Trophoblast cell (in vitro differentiated cells and primary cell): ENCODE data around the gene ASAP2.

ENCODE experiments used
- DNase-seq, 2 donors: peaks; one replicate each; pipeline ENCODE4 v3.0.0-alpha.2; 2016
- H2AFZ ChIP-seq: 2 replicates; pipeline ENCODE4 v1.6.1; 2013; ENCODE audit warnings: low read length, moderate library complexity, mild to moderate bottlenecking; ENCODE audit not compliant: insufficient read depth, poor library complexity
- H2AK5ac ChIP-seq: 2 replicates; pipeline ENCODE4 v1.6.1; 2013; ENCODE audit warnings: mild to moderate bottlenecking, low read length
- H2BK120ac ChIP-seq: 2 replicates; pipeline ENCODE4 v1.6.1; 2013; ENCODE audit warnings: low read length, mild to moderate bottlenecking, moderate library complexity; ENCODE audit not compliant: insufficient read depth, poor library complexity
- H2BK12ac ChIP-seq: 2 replicates; pipeline ENCODE4 v1.6.1; 2013; ENCODE audit warnings: mild to moderate bottlenecking, low read length, moderate library complexity
- H2BK5ac ChIP-seq: 2 replicates; pipeline ENCODE4 v1.6.1; 2013; ENCODE audit warnings: low read length, low read depth, moderate library complexity, mild to moderate bottlenecking; ENCODE audit not compliant: poor library complexity
- H3K14ac ChIP-seq: 2 replicates; pipeline ENCODE4 v1.6.1; 2013; ENCODE audit warnings: mild to moderate bottlenecking, low read length
- H3K18ac ChIP-seq: 2 replicates; pipeline ENCODE4 v1.6.1; 2013; ENCODE audit warnings: mild to moderate bottlenecking, low read length
- H3K23ac ChIP-seq: 2 replicates; pipeline ENCODE4 v1.6.1; 2013; ENCODE audit warnings: low read length
- H3K27ac ChIP-seq: 2 replicates; pipeline ENCODE4 v1.5.1; 2013; ENCODE audit warnings: low read depth, mild to moderate bottlenecking, inconsistent platforms, low read length, moderate library complexity
- H3K27me3 ChIP-seq: 2 replicates; pipeline ENCODE4 v1.6.1; 2013; ENCODE audit warnings: inconsistent platforms, mild to moderate bottlenecking, low read length, moderate library complexity; ENCODE audit not compliant: insufficient read depth
- H3K36me3 ChIP-seq, 2 experiments: 1 replicate in 1 of 2; 2 replicates in 1 of 2; pipeline ENCODE4 v1.6.1; 2013; ENCODE audit warnings: low read length in 2 of 2, mild to moderate bottlenecking in 2 of 2, moderate library complexity in 1 of 2; ENCODE audit not compliant: insufficient read depth in 2 of 2, control insufficient read depth in 1 of 2
- H3K4ac ChIP-seq: 2 replicates; pipeline ENCODE4 v1.6.1; 2013; ENCODE audit warnings: low read depth, mild to moderate bottlenecking, low read length, moderate library complexity
- H3K4me1 ChIP-seq, 2 experiments: 1 replicate in 1 of 2; 2 replicates in 1 of 2; pipeline ENCODE4 v1.6.1; 2013; ENCODE audit warnings: low read length in 2 of 2, mild to moderate bottlenecking in 2 of 2, moderate library complexity in 1 of 2; ENCODE audit not compliant: insufficient read depth in 2 of 2, control insufficient read depth in 1 of 2
- H3K4me2 ChIP-seq: 2 replicates; pipeline ENCODE4 v1.6.1; 2013; ENCODE audit warnings: inconsistent platforms, mild to moderate bottlenecking, low read length, moderate library complexity
- H3K4me3 ChIP-seq: 2 replicates; pipeline ENCODE4 v1.5.1; 2013; ENCODE audit warnings: mild to moderate bottlenecking, low read depth, low read length, inconsistent platforms
- H3K79me1 ChIP-seq: one replicate; pipeline ENCODE4 v1.6.1; 2013; ENCODE audit warnings: low read length
- H3K79me2 ChIP-seq: 2 replicates; pipeline ENCODE4 v1.6.1; 2013; ENCODE audit warnings: low read length, mild to moderate bottlenecking; ENCODE audit not compliant: control insufficient read depth, insufficient read depth, poor library complexity
- H3K9ac ChIP-seq: 2 replicates; pipeline ENCODE4 v1.6.1; 2013; ENCODE audit warnings: mild to moderate bottlenecking, low read length
- H3K9me3 ChIP-seq: 2 replicates; pipeline ENCODE4 v1.6.1; 2013; ENCODE audit warnings: low read depth, mild to moderate bottlenecking, control low read depth, inconsistent platforms, low read length; ENCODE audit not compliant: insufficient read depth
- H4K12ac ChIP-seq: 2 replicates; pipeline ENCODE4 v1.6.1; 2013; ENCODE audit warnings: low read depth, mild to moderate bottlenecking, low read length, moderate library complexity
- H4K8ac ChIP-seq: 2 replicates; pipeline ENCODE4 v1.6.1; 2013; ENCODE audit warnings: low read depth, mild to moderate bottlenecking, low read length, moderate library complexity
- H4K91ac ChIP-seq: one replicate; pipeline ENCODE4 v1.6.1; 2013; ENCODE audit warnings: low read depth, mild to moderate bottlenecking, low read length, moderate library complexity
- WGBS: extraction: QIAGEN DNeasy Blood & Tissue Kit; methylation state at CpG from one replicate; pipeline ENCODE4 v1.1.7; 2013; ENCODE audit warnings: missing lambda C conversion rate; ENCODE audit not compliant: insufficient read length, insufficient coverage; ENCODE audit errors: extremely low coverage; 5-methylcytosine and 5-hydroxymethylcytosine counted together

Gene ASAP2

DNA sequence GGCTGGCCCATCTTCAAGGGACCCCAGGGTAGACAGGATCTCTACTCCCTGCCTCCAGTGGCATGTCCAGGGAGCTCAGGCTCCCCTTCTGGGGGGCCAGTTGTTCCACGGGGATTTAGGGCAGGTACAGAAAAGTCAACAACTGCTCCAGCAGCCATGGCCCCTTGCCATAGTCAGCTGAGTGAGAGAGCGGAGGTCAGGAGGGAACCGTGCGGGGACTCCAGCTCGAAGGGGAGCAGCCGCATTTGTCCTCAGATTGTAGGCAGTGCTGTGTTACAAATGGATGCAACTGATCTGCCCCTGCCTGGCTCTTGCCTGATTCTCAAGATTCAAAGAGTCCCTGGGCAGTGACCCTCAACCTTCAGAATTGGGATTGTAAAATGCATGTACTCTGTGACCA, 166.9 kb downstream of the ASAP2 start:
- H4K91ac ChIP-seq = no peak overlapping the region
- no peak overlapping the region for H3K18ac ChIP-seq
- no peaks in the 10 kb centered on the region for H3K79me2 ChIP-seq
- no peak overlapping the region for H2BK12ac ChIP-seq
- no peak overlapping the region for H2AFZ ChIP-seq
- H3K4me2 ChIP-seq = no peak overlapping the region
- peaks cover 2% of the 10 kb centered on the region for H3K9me3 ChIP-seq
- no peaks in the 10 kb centered on the region for H3K27me3 ChIP-seq
- H2AK5ac ChIP-seq = no peak overlapping the region
- no peak overlapping the region for H4K12ac ChIP-seq
- no peak overlapping the region for H3K27ac ChIP-seq
- H3K9ac ChIP-seq = no peak overlapping the region
- no peak overlapping the region for H2BK5ac ChIP-seq
- no peak overlapping the region for H4K8ac ChIP-seq
- H3K23ac ChIP-seq = no peak overlapping the region
- peaks cover 44 to 55% of the 10 kb centered on the region in 2 experiments for H3K36me3 ChIP-seq
- DNase-seq = no peak
- no peak overlapping the region for H2BK120ac ChIP-seq
- peaks cover 0 to 7% of the 10 kb centered on the region in 2 experiments for H3K4me1 ChIP-seq
- H3K4me3 ChIP-seq = no peak overlapping the region
- no peaks in the 10 kb centered on the region for H3K79me1 ChIP-seq
- WGBS = no CpG with 5 or more reads among the region's 6 CpGs
- H3K4ac ChIP-seq = no peak overlapping the region
- no peak overlapping the region for H3K14ac ChIP-seq

DNA sequence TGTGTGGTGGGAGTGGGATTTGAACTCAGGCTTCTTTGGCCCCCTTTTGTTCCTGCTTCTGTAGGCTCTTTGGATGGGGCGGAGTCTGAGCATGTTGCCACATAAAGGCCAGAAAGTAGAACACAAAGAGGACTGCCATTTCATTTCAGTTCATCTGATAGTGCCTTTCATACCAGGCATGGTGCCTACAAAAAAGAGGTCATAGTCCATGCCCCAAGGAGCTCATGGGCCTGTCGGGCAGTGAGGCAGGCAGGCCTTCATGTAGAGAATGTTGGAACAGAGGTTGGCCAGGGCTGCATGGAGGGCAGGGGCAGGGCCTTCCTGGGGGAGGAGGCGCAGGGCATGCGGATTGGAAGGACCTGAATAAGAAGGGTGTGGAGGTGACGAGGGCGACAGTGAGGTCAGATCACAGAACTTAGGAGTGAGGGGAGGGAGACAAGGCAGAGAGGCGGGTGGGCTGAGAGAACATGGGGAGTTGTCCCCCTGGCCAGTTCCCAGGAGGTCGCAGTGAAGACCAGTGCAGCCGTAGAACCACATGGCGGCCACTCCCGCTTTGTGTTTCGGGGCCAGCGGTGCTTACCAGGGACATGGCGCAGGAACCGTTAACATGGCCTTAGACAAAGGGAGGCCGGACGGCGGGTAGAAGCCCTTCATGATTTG, 167.6 kb downstream of the ASAP2 start:
- peaks cover 46 to 58% of the 10 kb centered on the region in 2 experiments for H3K36me3 ChIP-seq
- no peaks in the 10 kb centered on the region for H3K79me1 ChIP-seq
- WGBS = no CpG with 5 or more reads among the region's 18 CpGs
- H3K4ac ChIP-seq = no peak overlapping the region
- peaks cover 0 to 12% of the 10 kb centered on the region in 2 experiments for H3K4me1 ChIP-seq
- no peak overlapping the region for H4K8ac ChIP-seq
- H3K79me2 ChIP-seq = no peaks in the 10 kb centered on the region
- no peak overlapping the region for H3K9ac ChIP-seq
- no peak overlapping the region for H2BK12ac ChIP-seq
- no peaks in the 10 kb centered on the region for H3K27me3 ChIP-seq
- H3K4me3 ChIP-seq = no peak overlapping the region
- no peak for DNase-seq
- H2BK5ac ChIP-seq = no peak overlapping the region
- no peak overlapping the region for H2AK5ac ChIP-seq
- no peak overlapping the region for H3K4me2 ChIP-seq
- no peak overlapping the region for H4K91ac ChIP-seq
- H3K18ac ChIP-seq = no peak overlapping the region
- no peak overlapping the region for H3K14ac ChIP-seq
- H2BK120ac ChIP-seq = no peak overlapping the region
- no peak overlapping the region for H4K12ac ChIP-seq
- H3K27ac ChIP-seq = no peak overlapping the region
- no peak overlapping the region for H3K23ac ChIP-seq
- H3K9me3 ChIP-seq = peaks cover 7% of the 10 kb centered on the region
- H2AFZ ChIP-seq = no peak overlapping the region

DNA sequence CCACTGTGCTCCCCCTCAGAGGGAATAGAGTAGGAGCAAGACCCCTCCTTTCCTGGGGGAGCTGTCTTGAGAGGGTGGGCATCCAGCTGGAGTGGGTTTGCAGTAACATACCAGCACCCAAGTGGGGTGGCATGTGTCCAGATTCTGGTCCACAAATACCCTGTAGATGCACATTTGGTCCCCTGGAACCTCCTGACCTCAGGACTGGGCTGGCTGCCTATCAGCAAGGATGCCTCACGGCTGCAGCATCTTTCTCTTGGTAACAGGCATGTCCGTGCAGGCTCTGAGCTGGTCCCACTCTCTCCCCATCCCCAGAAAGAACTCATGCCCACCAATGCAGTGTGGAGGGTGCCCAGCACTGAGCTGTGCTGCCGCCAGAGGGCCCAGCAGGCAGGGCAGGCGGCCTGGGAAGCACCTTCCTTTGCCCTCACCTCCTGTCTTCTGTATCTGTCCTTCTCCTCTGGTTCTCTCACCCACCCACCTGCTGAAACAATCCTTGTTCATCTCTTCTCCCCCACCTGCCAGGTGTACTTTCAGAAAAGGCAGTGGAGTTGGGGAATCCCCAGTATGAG, 169.3 kb downstream of the ASAP2 start:
- H3K4me1 ChIP-seq = peaks cover 4 to 16% of the 10 kb centered on the region in 2 experiments
- H2AK5ac ChIP-seq = no peak overlapping the region
- H2BK120ac ChIP-seq = no peak overlapping the region
- H3K4ac ChIP-seq = no peak overlapping the region
- peaks cover 2% of the 10 kb centered on the region for H3K79me1 ChIP-seq
- H3K36me3 ChIP-seq = peaks cover 46 to 59% of the 10 kb centered on the region in 2 experiments
- no peak overlapping the region for H3K14ac ChIP-seq
- H3K4me3 ChIP-seq = peak overlapping the region; percentile 42
- no peaks in the 10 kb centered on the region for H3K79me2 ChIP-seq
- DNase-seq = no peak
- no peaks in the 10 kb centered on the region for H3K27me3 ChIP-seq
- H3K9ac ChIP-seq = no peak overlapping the region
- H2BK12ac ChIP-seq = no peak overlapping the region
- no peak overlapping the region for H4K91ac ChIP-seq
- H3K23ac ChIP-seq = no peak overlapping the region
- no peak overlapping the region for H4K12ac ChIP-seq
- peaks cover 7% of the 10 kb centered on the region for H3K9me3 ChIP-seq
- H3K18ac ChIP-seq = no peak overlapping the region
- H3K4me2 ChIP-seq = no peak overlapping the region
- H2AFZ ChIP-seq = peak overlapping the region; percentile 5
- no peak overlapping the region for H2BK5ac ChIP-seq
- WGBS = no CpG with 5 or more reads among the region's 4 CpGs
- no peak overlapping the region for H4K8ac ChIP-seq
- H3K27ac ChIP-seq = no peak overlapping the region

DNA sequence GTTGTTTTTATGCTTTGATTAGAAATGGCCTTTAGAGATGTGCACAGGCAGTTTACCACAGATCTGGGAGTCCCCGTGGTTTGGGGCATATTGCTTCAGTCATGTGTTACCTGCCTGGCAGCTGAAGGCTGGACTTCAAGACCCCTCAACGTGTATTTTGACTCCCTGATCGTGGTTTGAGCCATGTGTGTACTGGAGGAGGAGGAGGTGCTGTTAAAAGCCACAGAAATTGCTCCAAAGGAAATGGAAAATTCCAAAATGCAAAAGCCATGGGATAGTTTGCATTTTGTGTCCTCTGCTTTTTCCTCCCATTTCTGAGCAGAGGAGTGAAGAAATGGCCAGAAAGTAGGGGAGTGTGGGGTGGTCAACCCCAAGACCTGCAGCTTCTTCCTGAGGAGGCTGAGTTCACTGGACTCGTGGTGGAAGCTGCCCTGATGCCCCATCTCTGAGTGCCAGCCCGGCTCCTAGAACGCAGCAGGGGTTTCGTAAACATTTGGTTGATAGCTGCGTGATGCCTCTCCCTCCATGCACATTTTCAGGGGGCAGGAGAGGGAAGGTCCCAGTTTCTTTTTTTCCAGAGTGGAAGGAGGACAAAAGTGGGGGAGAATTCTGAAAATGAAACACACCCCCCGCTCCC, 171.0 kb downstream of the ASAP2 start:
- peaks cover 10 to 22% of the 10 kb centered on the region in 2 experiments for H3K4me1 ChIP-seq
- no peak overlapping the region for H2AFZ ChIP-seq
- H3K79me1 ChIP-seq = peaks cover 7% of the 10 kb centered on the region
- no peak overlapping the region for H3K27ac ChIP-seq
- no peak overlapping the region for H3K4me3 ChIP-seq
- no peak overlapping the region for H4K8ac ChIP-seq
- no peaks in the 10 kb centered on the region for H3K27me3 ChIP-seq
- no peak overlapping the region for H2BK12ac ChIP-seq
- H3K9me3 ChIP-seq = peaks cover 7% of the 10 kb centered on the region
- no peak overlapping the region for H3K4ac ChIP-seq
- no peak overlapping the region for H2AK5ac ChIP-seq
- no peak overlapping the region for H2BK120ac ChIP-seq
- H2BK5ac ChIP-seq = no peak overlapping the region
- no peak overlapping the region for H3K4me2 ChIP-seq
- WGBS = no CpG with 5 or more reads among the region's 9 CpGs
- no peak overlapping the region for H3K9ac ChIP-seq
- no peak overlapping the region for H4K12ac ChIP-seq
- H3K36me3 ChIP-seq = peaks cover 44 to 59% of the 10 kb centered on the region in 2 experiments
- no peak overlapping the region for H3K18ac ChIP-seq
- H3K79me2 ChIP-seq = no peaks in the 10 kb centered on the region
- no peak overlapping the region for H4K91ac ChIP-seq
- no peak overlapping the region for H3K23ac ChIP-seq
- no peak overlapping the region for H3K14ac ChIP-seq
- DNase-seq = no peak
